ENCODE results near the gene DYNLL1. TPM values are rescaled to one million over a fixed set of nuclear protein-coding genes. Genes with fewer than 3 reads are reported as not detected.

Gene DYNLL1
- total and polyA plus RNA-seq, 12 donors, result 94.0 to 352 (median 128) TPM

- Histone ChIP-seq H3K4me1 (peaks cover 17 to 56% (median 47%) of the 10 kb centered on the region in 9 donors), H3K36me3 (peaks cover 0 to 27% (median 0%) of the 10 kb centered on the region in 9 donors), H3K27ac (peak overlapping the region; percentile 71 to 99 (median 95)), H3K27me3 (no peaks in the 10 kb centered on the region), H3K9me3 (no peaks in the 10 kb centered on the region), H3K4me3 (peak overlapping the region; percentile 50 to 98 (median 92))
- DNase-seq (peak; percentile 26 to 37), ATAC-seq (peak; percentile 13 to 55 (median 31))
- no peak for TF ChIP-seq CTCF (IDR thresholded peaks at IDR 0.05)
- 1 to 2% methylated on average over 52 of the region's 52 CpGs for WGBS, 2 donors
- intact Hi-C loops (cut with DNase I), result loop anchor here in 1 of 10 donors (5.0 kb wide), 1 partner anchor 38 kb away; the partner anchor contains the start of gene DYNLL1
Observed at GRCh38 chr12:120534703-120535655, 39.1 kb downstream of the DYNLL1 start.

- ATAC-seq (no peak), DNase-seq (no peak)
- H3K36me3 ChIP-seq, result peaks cover 0 to 34% (median 0%) of the 10 kb centered on the region in 9 donors
- intact Hi-C loops (cut with DNase I), result loop anchor here in 1 of 10 donors (5.0 kb wide), 1 partner anchor 39 kb away; the partner anchor contains the start of gene DYNLL1
- peak overlapping the region in 9 of 10 donors; percentile 68 to 99 (median 95) for H3K27ac ChIP-seq
- TF ChIP-seq CTCF (IDR thresholded peaks at IDR 0.05), result no peak
- WGBS, 2 donors, result 35 to 42% methylated on average over 13 of the region's 13 CpGs
- peaks cover 24 to 65% (median 59%) of the 10 kb centered on the region in 9 donors for H3K4me1 ChIP-seq
- no peaks in the 10 kb centered on the region for H3K9me3 ChIP-seq
- H3K27me3 ChIP-seq, result no peaks in the 10 kb centered on the region
- H3K4me3 ChIP-seq, result peak overlapping the region; percentile 50 to 98 (median 92)
Observed at GRCh38 chr12:120536064-120536791, 40.3 kb downstream of the DYNLL1 start.

- Histone ChIP-seq H3K27ac (peak overlapping the region; percentile 68 to 99 (median 95)), H3K27me3 (no peaks in the 10 kb centered on the region), H3K4me1 (peaks cover 27 to 80% (median 73%) of the 10 kb centered on the region in 9 donors), H3K9me3 (no peaks in the 10 kb centered on the region), H3K36me3 (peaks cover 0 to 50% (median 0%) of the 10 kb centered on the region in 9 donors), H3K4me3 (peak overlapping the region in 9 of 10 donors; percentile 17 to 98 (median 95))
- intact Hi-C loops (cut with DNase I), result loop anchor here in 1 of 10 donors (5.0 kb wide), 1 partner anchor 41 kb away; the partner anchor contains the start of gene DYNLL1
- DNase-seq, result no peak
- no peak for TF ChIP-seq CTCF (IDR thresholded peaks at IDR 0.05)
- no peak for ATAC-seq
- 29 to 43% methylated on average over 4 of the region's 4 CpGs for WGBS, 2 donors
Observed at GRCh38 chr12:120537856-120538220, 41.9 kb downstream of the DYNLL1 start.
